GM21367 (cell line): ENCODE results near the gene TMEM150B.
A peak's percentile ranks its signal among the peaks of the same experiment; 100 is the strongest.

Source experiments
- ATAC-seq: cut with Tn5 transposase; IDR thresholded peaks from one replicate; pipeline ENCODE4 v1.9.1; 2021; ENCODE audit not compliant: unreplicated experiment

The TMEM150B gene

GRCh38 chr19:55279770-55280643 is 45.1 kb downstream of the TMEM150B start, which contains the start of gene HSPBP1:
Gene HSPBP1, minus strand, starts transcription at chr19:55280110. Its CDS starts 502 bp downstream, at chr19:55279608.
- peak; percentile 61 for ATAC-seq

GRCh38 chr19:55279340-55279739 is 45.8 kb downstream of the TMEM150B start:
- no peak for ATAC-seq

DNA sequence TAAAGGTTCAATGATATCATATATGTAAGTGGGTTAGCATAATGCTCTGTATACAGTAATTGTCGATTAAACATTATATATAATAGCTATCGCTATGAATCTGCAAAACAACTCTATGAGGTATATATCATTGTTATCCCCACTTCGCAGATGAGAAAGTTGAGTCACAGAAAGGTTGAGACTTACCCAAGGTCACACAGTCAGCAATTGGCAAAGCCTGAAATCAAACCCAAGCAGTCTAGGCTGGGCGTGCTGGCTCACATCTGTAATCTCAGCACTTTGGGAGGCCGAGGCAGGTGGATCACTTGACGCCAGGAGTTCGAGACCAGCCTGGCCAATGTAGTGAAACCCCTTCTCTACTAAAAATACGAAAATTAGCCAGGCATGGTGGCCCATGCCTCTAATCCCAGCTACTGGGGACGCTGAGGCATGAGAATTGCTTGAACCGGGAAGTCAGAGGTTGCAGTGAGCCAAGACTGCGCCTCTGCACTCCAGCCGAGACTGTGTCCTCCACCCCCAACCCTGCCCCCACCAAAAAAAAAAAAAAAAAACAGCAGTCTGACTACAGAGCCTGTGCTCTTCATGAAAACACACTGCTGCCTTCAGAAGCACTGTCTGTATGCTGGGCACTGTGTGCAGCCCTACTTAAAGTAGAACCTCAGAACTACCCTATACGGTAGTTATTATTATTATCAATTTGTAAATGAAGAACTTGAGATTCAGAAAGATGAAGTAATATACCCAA is 46.6 kb downstream of the TMEM150B start:
- ATAC-seq = no peak

- ATAC-seq = no peak
Measured at GRCh38 chr19:55277494-55277893, 47.6 kb downstream of the TMEM150B start.

DNA sequence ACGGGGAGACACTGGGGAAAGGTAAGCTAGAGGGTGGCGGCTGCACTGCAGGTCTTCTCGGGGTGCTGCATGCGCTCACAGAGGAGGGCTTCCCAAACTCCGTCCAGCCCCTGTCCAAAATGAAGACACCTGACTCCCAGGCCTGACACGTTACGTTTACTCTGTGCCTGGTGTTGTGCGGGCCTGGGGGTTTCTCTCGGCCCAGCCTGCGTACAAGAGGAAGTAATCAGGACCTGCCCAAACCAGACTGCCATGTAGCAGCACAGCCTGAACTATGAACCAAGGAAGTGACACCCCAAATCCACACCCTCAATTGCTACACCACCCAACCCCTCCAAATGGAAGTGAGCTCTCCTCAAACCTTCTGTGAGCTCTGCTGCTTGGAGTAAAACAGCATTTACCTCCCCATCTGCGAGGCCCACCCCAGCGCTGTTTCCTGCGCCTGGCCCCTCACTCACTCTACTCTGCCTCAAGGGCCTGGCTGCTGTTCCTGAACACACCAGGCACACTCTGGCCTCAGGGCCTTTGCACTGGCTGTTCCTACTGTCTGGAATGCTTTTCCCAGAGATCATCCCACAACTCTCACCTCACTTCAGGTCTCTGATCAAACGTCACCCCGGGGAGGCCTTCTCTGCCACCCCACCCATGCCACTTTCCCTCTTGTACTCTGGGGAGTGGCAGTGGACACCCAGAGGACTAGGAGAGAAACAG is 48.3 kb downstream of the TMEM150B start:
- no peak for ATAC-seq

DNA sequence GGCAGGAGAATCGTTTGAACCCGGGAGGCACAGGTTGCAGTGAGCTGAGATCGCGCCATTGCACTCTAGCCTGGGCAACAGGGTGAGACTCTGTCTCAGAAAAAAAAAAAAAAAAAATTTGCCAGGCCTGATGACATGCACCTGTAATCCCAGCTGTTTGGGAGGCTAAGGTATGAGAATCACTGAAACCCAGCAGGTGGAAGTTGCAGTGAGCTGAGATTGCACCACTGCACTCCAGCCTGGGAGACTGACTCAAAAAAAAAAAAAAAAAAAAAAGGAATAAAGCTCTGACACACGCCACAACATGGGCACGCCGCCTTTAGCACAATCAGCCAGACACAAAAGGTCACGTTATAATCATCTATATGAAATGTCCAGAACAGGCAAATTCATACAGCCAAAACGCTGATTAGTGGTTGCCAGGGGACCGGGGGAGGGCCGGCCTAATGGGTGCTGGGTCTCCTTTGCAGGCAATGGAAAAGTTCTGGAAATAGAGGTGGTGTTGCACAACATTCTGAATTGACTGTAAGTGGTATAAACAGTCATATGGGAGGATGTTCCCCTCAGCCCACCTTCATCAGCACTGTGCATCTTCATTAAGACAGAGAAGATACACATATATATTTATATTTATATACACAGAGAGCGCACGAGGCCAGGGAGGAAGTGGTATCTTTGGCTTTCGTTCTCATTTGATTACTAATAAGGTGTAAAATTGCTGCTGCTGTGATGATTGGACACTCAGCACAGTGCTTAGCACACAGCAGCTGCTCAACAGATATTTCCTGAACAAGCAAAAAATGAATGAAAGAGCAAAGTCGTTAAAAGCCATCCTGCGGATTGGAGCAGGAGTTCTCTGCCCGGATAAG is 49.1 kb downstream of the TMEM150B start:
- ATAC-seq = no peak

DNA sequence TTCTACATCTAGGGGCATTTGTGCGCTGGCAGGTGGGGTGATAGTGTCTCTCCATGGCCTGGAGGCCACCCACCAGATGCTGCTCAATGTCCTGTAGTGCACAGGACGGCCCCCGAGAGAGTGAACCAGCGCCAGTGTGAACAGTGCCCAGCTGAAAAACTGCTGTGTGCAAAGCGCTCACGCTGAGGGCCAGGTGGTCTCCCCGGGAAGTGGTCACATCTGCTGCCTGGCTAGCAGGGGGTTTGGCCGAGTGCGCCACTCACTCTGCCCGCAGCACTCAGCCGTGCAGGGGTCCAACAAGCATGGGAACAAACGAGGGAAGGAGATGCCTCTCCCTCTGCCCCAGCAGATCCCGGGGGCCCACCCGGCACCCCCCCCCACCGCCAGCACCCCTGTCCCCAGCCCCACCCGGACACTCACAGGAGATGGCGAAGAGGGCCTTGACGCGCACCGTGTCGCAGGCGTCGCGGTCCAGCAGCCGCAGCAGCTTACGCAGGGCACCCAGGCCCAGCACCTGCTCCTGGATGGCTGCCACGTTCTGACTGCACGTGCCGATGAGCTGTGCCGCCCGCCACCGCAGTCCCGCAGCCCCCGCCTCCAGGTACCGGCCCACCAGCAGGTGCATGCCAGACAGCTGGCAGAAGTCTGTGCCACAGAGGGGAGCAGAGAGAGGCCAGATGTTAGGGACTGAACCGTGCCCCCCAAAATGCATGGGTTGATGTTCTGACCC is 51.0 kb downstream of the TMEM150B start:
- ATAC-seq = no peak

GRCh38 chr19:55272142-55272541 is 53.0 kb downstream of the TMEM150B start:
- ATAC-seq = no peak

DNA sequence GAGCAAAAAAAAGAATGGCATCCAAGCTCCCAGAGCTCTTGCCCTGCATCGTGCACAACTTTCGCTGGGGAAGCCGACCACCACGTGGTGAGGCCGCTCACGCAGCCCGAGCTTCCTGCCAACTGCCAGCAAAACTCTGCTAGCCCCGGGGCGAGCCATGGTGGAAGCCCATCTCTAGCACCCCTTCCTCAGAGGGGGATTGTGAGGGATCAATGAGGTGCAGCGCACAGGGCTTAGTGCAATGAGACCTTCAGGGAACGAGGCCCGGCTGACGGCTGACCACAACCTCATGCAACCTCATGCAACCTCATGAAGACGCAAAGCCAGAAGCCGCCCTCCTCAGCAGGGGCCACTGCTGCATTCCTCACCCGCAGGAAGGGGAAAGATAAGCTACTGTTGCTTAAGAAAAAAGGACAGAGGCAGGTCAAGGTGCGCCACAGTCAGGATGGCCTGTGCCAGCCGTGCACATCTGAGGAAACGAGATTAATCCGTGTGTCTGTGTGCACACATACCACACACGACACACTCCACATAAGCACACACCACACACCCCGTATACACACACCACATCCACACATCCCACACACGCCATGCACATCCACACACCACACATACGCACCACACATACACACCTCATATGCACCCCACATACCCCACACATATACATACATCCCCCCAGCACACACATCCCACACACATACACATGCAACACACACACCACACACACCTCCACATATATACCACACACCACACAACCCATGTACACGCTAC is 54.8 kb downstream of the TMEM150B start:
- no peak for ATAC-seq

DNA sequence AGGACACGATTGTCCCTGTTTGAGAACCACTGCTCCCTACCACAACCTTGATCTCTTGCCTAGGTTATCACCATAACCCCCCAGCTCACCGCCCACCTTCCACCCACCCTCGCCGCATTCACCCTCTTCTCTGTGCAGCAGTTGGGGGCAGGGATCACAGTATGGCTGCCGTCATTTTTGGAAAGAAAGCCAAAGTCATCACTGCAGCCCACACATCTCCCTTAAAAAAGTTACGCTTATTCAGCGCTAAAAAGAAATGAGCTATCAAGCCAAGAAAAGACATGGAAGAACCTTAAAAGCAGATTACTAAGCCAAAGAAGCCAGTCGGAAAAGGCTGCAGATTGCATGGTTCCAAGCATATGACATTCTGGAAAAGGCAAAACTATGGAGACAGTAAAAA is 55.8 kb downstream of the TMEM150B start:
- ATAC-seq = no peak

- ATAC-seq = no peak
Measured at GRCh38 chr19:55266840-55267239, 58.3 kb downstream of the TMEM150B start.

DNA sequence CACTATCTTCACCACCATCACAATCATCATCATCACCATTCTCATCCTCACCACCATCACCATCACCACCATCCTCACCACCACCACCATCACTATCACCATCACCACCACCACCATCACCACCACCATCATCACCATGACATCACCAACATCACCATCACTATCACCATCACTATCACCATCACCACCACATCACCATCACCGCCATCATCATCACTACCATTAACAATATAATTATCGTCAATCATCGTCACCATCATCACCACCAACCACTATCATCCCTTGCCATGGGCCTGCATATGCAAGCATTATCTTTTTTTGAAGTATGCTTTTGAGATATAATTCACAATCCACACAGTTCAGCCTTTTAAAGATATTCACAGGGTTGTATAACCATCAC is 58.7 kb downstream of the TMEM150B start:
- no peak for ATAC-seq

GRCh38 chr19:55265723-55266386 is 59.3 kb downstream of the TMEM150B start:
- ATAC-seq = no peak

DNA sequence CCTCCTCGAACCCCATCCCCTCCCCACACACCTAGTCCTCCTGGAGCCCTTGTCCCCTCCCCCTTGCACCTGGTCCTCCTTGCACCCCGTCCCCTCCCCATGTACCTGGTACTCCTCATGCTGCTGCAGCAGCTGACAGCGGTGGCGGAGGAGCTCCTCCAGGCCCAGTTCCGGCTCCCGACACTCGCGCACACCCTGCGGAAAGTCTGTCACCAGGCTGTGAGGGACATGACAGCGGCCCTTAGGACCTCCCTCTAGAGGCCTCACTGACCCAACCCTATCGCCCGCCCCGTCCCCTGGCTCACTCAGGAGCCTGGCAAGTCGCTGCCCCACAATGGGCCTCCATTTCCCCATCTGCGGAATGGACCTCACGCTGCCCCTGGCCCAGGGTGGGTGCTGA is 60.0 kb downstream of the TMEM150B start:
- ATAC-seq = no peak

GRCh38 chr19:55264531-55264930 is 60.6 kb downstream of the TMEM150B start:
- ATAC-seq = no peak
